ENCODE measurements around the gene STK32C.

GRCh38 chr10:132225073-132225848, 82.5 kb downstream of the STK32C start:
- no peak for TF ChIP-seq POLR2A (IDR thresholded peaks at IDR 0.05)
- TF ChIP-seq CTCF (IDR thresholded peaks at IDR 0.05), result no peak
- TF ChIP-seq EP300 (IDR thresholded peaks at IDR 0.05), result no peak

All from tibial nerve (tissue), 4 donors.